CD4-positive, alpha-beta T cell (primary cell): ENCODE measurements around the gene KCND2. TPM values are rescaled to one million over a fixed set of nuclear protein-coding genes. Genes with fewer than 3 reads are reported as not detected.

Experiments used
- ATAC-seq: fragments of 200-7000 bp; cut with Tn5 transposase; one replicate; pipeline ENCODE4 v1.10.0; 2022; ENCODE audit warnings: mild to moderate bottlenecking; ENCODE audit not compliant: poor library complexity
- CTCF ChIA-PET: fragments of 350-600 bp; sonication (Branson Sonifier 250); formaldehyde crosslinking; loops from one replicate; lab custom pipeline; 2021; ENCODE audit warnings: antibody characterized with exemption, inconsistent platforms; lab: Charles Lee
- POLR2A ChIA-PET: fragments of 350-600 bp; sonication (Branson Sonifier 250); formaldehyde crosslinking; loops from one replicate; lab custom pipeline; 2021; ENCODE audit warnings: antibody characterized with exemption, inconsistent platforms; lab: Charles Lee
- DNase-seq, 14 experiments: peaks; one replicate each; pipeline ENCODE4 v3.0.0-alpha.2; 2013 to 2020; ENCODE audit warnings: mixed read lengths in 2 of 14
- H3K27ac ChIP-seq, 2 donors: one replicate each; pipeline versions ENCODE4 v1.5.1 to v1.7.0; 2013; ENCODE audit warnings: low read length in 2 of 2, low read depth in 1 of 2, mild to moderate bottlenecking in 1 of 2
- H3K27me3 ChIP-seq, 2 experiments: 1 replicate in 1 of 2; 2 replicates in 1 of 2; pipeline versions ENCODE4 v1.6.1 to v1.7.0; 2013; ENCODE audit warnings: low read length in 2 of 2, control low read depth in 1 of 2, mild to moderate bottlenecking in 1 of 2, moderate library complexity in 1 of 2; ENCODE audit not compliant: insufficient read depth in 2 of 2, control insufficient read depth in 1 of 2
- H3K36me3 ChIP-seq: one replicate; pipeline ENCODE4 v1.6.1; 2013; ENCODE audit warnings: low read length, control low read depth; ENCODE audit not compliant: insufficient read depth
- H3K4me1 ChIP-seq: one replicate; pipeline ENCODE4 v1.6.1; 2013; ENCODE audit warnings: low read length, control low read depth; ENCODE audit not compliant: insufficient read depth
- H3K4me3 ChIP-seq: one replicate; pipeline ENCODE4 v1.5.1; 2013; ENCODE audit warnings: mild to moderate bottlenecking, low read length, moderate library complexity
- H3K9me3 ChIP-seq, 2 experiments: 1 replicate in 1 of 2; 2 replicates in 1 of 2; pipeline versions ENCODE4 v1.6.1 to v1.7.0; 2013; ENCODE audit warnings: low read length in 2 of 2, mild to moderate bottlenecking in 2 of 2, control low read depth in 1 of 2, moderate library complexity in 1 of 2; ENCODE audit not compliant: control insufficient read depth in 1 of 2, insufficient read depth in 1 of 2
- H3K27ac Mint-ChIP-seq: one replicate; pipeline ENCODE4 v1.8.0; 2020; ENCODE audit warnings: mixed read lengths
- H3K27me3 Mint-ChIP-seq: one replicate; pipeline ENCODE4 v1.8.0; 2021; ENCODE audit warnings: mixed read lengths
- H3K36me3 Mint-ChIP-seq: one replicate; pipeline ENCODE4 v1.8.0; 2021; ENCODE audit warnings: low read depth, mixed read lengths
- H3K4me1 Mint-ChIP-seq: one replicate; pipeline ENCODE4 v1.8.0; 2021; ENCODE audit warnings: low read depth, mixed read lengths
- H3K4me3 Mint-ChIP-seq: one replicate; pipeline ENCODE4 v1.8.0; 2020; ENCODE audit warnings: mild to moderate bottlenecking, mixed read lengths
- H3K9me3 Mint-ChIP-seq: one replicate; pipeline ENCODE4 v1.8.0; 2020; ENCODE audit warnings: mixed read lengths
- CTCF ChIP-seq: fragments of 200-600 bp; IDR thresholded peaks from one replicate; pipeline ENCODE4 v1.8.0; 2022; ENCODE audit warnings: antibody characterized with exemption, mild to moderate bottlenecking
- intact Hi-C, 2 experiments: fragments of 100-400 bp; cut with DNase I in 1 of 2; cut with micrococcal nuclease in 1 of 2; formaldehyde crosslinking; loops; one replicate each; pipeline versions ENCODE4 v1.15.1 to v1.9.0; 2023 to 2025; cut with DNase I, micrococcal nuclease
- total RNA-seq, 174 experiments: library from RNA in 2 of 174; stranded (reverse) in 2 of 174; gene quantifications; one replicate each; pipeline ENCODE4 v1.2.3 and lab custom pipeline; 2021 to 2026

KCND2 gene
- total RNA-seq, 2 experiments from 2014 or later, result not detected

GRCh38 chr7:120720317-120720716 lies 447.3 kb downstream of the KCND2 start:
- no peaks in the 10 kb centered on the region for H3K36me3 ChIP-seq
- no peaks in the 10 kb centered on the region for H3K27me3 Mint-ChIP-seq
- no peak for TF ChIP-seq CTCF
- no peaks in the 10 kb centered on the region for H3K9me3 Mint-ChIP-seq
- no peak overlapping the region for H3K27ac ChIP-seq
- H3K4me1 Mint-ChIP-seq, result no peaks in the 10 kb centered on the region
- DNase-seq (no peak), ATAC-seq (no peak)
- intact Hi-C loops, result no loop called here
- no peaks in the 10 kb centered on the region for H3K36me3 Mint-ChIP-seq
- CTCF ChIA-PET, result no interaction called here
- no peaks in the 10 kb centered on the region for H3K4me1 ChIP-seq
- no peak overlapping the region for H3K4me3 ChIP-seq
- H3K4me3 Mint-ChIP-seq, result no peak overlapping the region
- H3K27ac Mint-ChIP-seq, result no peak overlapping the region
- H3K9me3 ChIP-seq, result no peaks in the 10 kb centered on the region
- H3K27me3 ChIP-seq, result no peaks in the 10 kb centered on the region
- POLR2A ChIA-PET, result no interaction called here

GRCh38 chr7:120723465-120724385 lies 450.8 kb downstream of the KCND2 start:
- ChIA-PET CTCF (no interaction called here), POLR2A (no interaction called here)
- DNase-seq (no peak), ATAC-seq (no peak)
- no peaks in the 10 kb centered on the region for H3K36me3 ChIP-seq
- H3K9me3 Mint-ChIP-seq, result no peaks in the 10 kb centered on the region
- H3K4me1 Mint-ChIP-seq, result no peaks in the 10 kb centered on the region
- no peaks in the 10 kb centered on the region for H3K27me3 Mint-ChIP-seq
- no peaks in the 10 kb centered on the region for H3K27me3 ChIP-seq
- TF ChIP-seq CTCF, result no peak
- intact Hi-C loops, result no loop called here
- no peaks in the 10 kb centered on the region for H3K9me3 ChIP-seq
- no peak overlapping the region for H3K4me3 Mint-ChIP-seq
- H3K36me3 Mint-ChIP-seq, result no peaks in the 10 kb centered on the region
- H3K27ac Mint-ChIP-seq, result no peak overlapping the region
- H3K4me3 ChIP-seq, result no peak overlapping the region
- H3K4me1 ChIP-seq, result no peaks in the 10 kb centered on the region
- no peak overlapping the region for H3K27ac ChIP-seq

GRCh38 chr7:120724448-120724847 lies 451.5 kb downstream of the KCND2 start:
- DNase-seq, result no peak
- no peak overlapping the region for H3K27ac Mint-ChIP-seq
- H3K27me3 ChIP-seq, result no peaks in the 10 kb centered on the region
- intact Hi-C loops, result no loop called here
- ChIA-PET POLR2A (no interaction called here), CTCF (no interaction called here)
- no peak overlapping the region for H3K27ac ChIP-seq
- ATAC-seq, result no peak
- no peaks in the 10 kb centered on the region for H3K9me3 Mint-ChIP-seq
- H3K36me3 ChIP-seq, result no peaks in the 10 kb centered on the region
- no peaks in the 10 kb centered on the region for H3K4me1 Mint-ChIP-seq
- H3K4me1 ChIP-seq, result no peaks in the 10 kb centered on the region
- H3K27me3 Mint-ChIP-seq, result no peaks in the 10 kb centered on the region
- no peaks in the 10 kb centered on the region for H3K9me3 ChIP-seq
- H3K4me3 ChIP-seq, result no peak overlapping the region
- H3K4me3 Mint-ChIP-seq, result no peak overlapping the region
- no peaks in the 10 kb centered on the region for H3K36me3 Mint-ChIP-seq
- TF ChIP-seq CTCF, result no peak
